Measurements from ENCODE around the gene CLCN2. TPM values are rescaled to one million over a fixed set of nuclear protein-coding genes. Genes with fewer than 3 reads are reported as not detected.

Gene CLCN2
- total and polyA plus RNA-seq, 2 of the 8 experiments (the other 6 are each of a cell fraction or from before 2014, with no cell fraction given) = 13.7 to 16.1 TPM

GRCh38 chr3:184306341-184306972, 54.9 kb downstream of the CLCN2 start (continued):
- TF ChIP-seq SAP30 (IDR thresholded peaks at IDR 0.05; ENCODE audit: insufficient read depth, insufficient replicate concordance, low read length) (no peak), BACH1 (IDR thresholded peaks at IDR 0.05; ENCODE audit: low read length) (no peak), EP300 (IDR thresholded peaks at IDR 0.05; ENCODE audit: borderline replicate concordance in 1 of 2, low read depth in 2 of 2, low read length in 2 of 2) (no peak), SIRT6 (IDR thresholded peaks at IDR 0.05; ENCODE audit: low read length) (no peak), BRCA1 (IDR thresholded peaks at IDR 0.05; ENCODE audit: low read depth, low read length) (no peak), CHD2 (IDR thresholded peaks at IDR 0.05; ENCODE audit: low read length) (no peak)
